Natural killer cell (primary cell): ENCODE data around the gene SLC12A8. TPM values are rescaled to one million over a fixed set of nuclear protein-coding genes. Genes with fewer than 3 reads are reported as not detected.
A peak's percentile ranks its signal among the peaks of the same experiment; 100 is the strongest.

Experiments
- ATAC-seq, 3 donors: fragments of 150-1000 bp in 2 of 3; fragments of 200-7000 bp in 1 of 3; cut with Tn5 transposase; 1 replicate in 1 of 3; 2 replicates in 2 of 3; pipeline ENCODE4 v1.10.0; 2021; ENCODE audit warnings: mild to moderate bottlenecking in 2 of 3, moderate library complexity in 2 of 3
- DNase-seq, 2 donors: peaks; one replicate each; pipeline versions ENCODE4 v3.0.0 to v3.0.0-alpha.2; 2013 to 2021; ENCODE audit warnings: mixed read lengths in 1 of 2
- H3K27ac ChIP-seq: one replicate; pipeline ENCODE4 v1.5.1; 2013; ENCODE audit warnings: mild to moderate bottlenecking, low read length
- H3K27me3 ChIP-seq: one replicate; pipeline ENCODE4 v1.6.1; 2013; ENCODE audit warnings: low read length; ENCODE audit not compliant: control insufficient read depth, insufficient read depth
- H3K36me3 ChIP-seq: one replicate; pipeline ENCODE4 v1.6.1; 2013; ENCODE audit warnings: low read length; ENCODE audit not compliant: control insufficient read depth, insufficient read depth
- H3K4me1 ChIP-seq: one replicate; pipeline ENCODE4 v1.6.1; 2013; ENCODE audit warnings: low read length; ENCODE audit not compliant: control insufficient read depth, insufficient read depth
- H3K4me3 ChIP-seq: one replicate; pipeline ENCODE4 v1.5.1; 2013; ENCODE audit warnings: low read length
- H3K9me3 ChIP-seq: one replicate; pipeline ENCODE4 v1.6.1; 2013; ENCODE audit warnings: low read length; ENCODE audit not compliant: control insufficient read depth, insufficient read depth
- H3K27ac Mint-ChIP-seq, 2 donors: one replicate each; pipeline ENCODE4 v1.8.0; 2022; ENCODE audit warnings: mild to moderate bottlenecking in 2 of 2, mixed read lengths in 2 of 2, moderate library complexity in 1 of 2
- H3K27me3 Mint-ChIP-seq, 2 donors: one replicate each; pipeline ENCODE4 v1.8.0; 2022; ENCODE audit warnings: low read depth in 2 of 2, mixed read lengths in 2 of 2
- H3K36me3 Mint-ChIP-seq: one replicate; pipeline ENCODE4 v1.8.0; 2022; ENCODE audit warnings: mixed read lengths
- H3K4me1 Mint-ChIP-seq, 2 donors: one replicate each; pipeline ENCODE4 v1.8.0; 2022; ENCODE audit warnings: mixed read lengths in 2 of 2
- H3K4me3 Mint-ChIP-seq: one replicate; pipeline ENCODE4 v1.8.0; 2022; ENCODE audit warnings: mild to moderate bottlenecking, moderate library complexity, mixed read lengths
- H3K9me3 Mint-ChIP-seq, 2 donors: one replicate each; pipeline ENCODE4 v1.8.0; 2022; ENCODE audit warnings: mixed read lengths in 2 of 2
- CTCF ChIP-seq: fragments of 200-600 bp; IDR thresholded peaks from one replicate; pipeline ENCODE4 v1.8.0; 2022; ENCODE audit warnings: antibody characterized with exemption
- WGBS: methylation state at CpG from one replicate; pipeline ENCODE4 v1.1.7; 2013; ENCODE audit warnings: missing lambda C conversion rate; ENCODE audit not compliant: insufficient coverage; 5-methylcytosine and 5-hydroxymethylcytosine counted together
- intact Hi-C: fragments of 100-400 bp; cut with micrococcal nuclease; formaldehyde crosslinking; loops from one replicate; pipeline ENCODE4 v1.14.2; 2022
- total RNA-seq, 4 donors: library from RNA; stranded (reverse); fragments of 120-200 nt in 1 of 4; gene quantifications; one replicate each; pipeline versions ENCODE4 v1.2.3 to v1.2.4, GENCODE V29; 2013 to 2022

The SLC12A8 gene
- total RNA-seq, 3 donors from 2014 or later (not counting 1 experiment from before 2014, with no cell fraction given), result 0.25 to 1.4 (median 0.61) TPM

- DNase-seq (no peak), ATAC-seq (no peak)
- intact Hi-C loops, result loop anchor here (5.0 kb wide), 1 partner anchor 36 kb away; no protein-coding TSS in a partner anchor
- H3K9me3 Mint-ChIP-seq, result no peaks in the 10 kb centered on the region
- peak overlapping the region; percentile 33 to 80 for H3K27ac Mint-ChIP-seq
- H3K36me3 Mint-ChIP-seq, result no peaks in the 10 kb centered on the region
- Histone ChIP-seq H3K27me3 (no peaks in the 10 kb centered on the region), H3K4me3 (no peak overlapping the region), H3K9me3 (no peaks in the 10 kb centered on the region), H3K4me1 (peaks cover 64% of the 10 kb centered on the region), H3K27ac (no peak overlapping the region), H3K36me3 (no peaks in the 10 kb centered on the region)
- no peak for TF ChIP-seq CTCF
- H3K4me1 Mint-ChIP-seq, result peaks cover 58 to 71% of the 10 kb centered on the region in 2 donors
- 75% methylated on average over 6 of the region's 6 CpGs for WGBS
- H3K4me3 Mint-ChIP-seq, result peak overlapping the region; percentile 3
- H3K27me3 Mint-ChIP-seq, result no peaks in the 10 kb centered on the region
Measured at GRCh38 chr3:125116311-125117080, 96.1 kb downstream of the SLC12A8 start.

- Mint-ChIP-seq H3K4me1 (peaks cover 55 to 68% of the 10 kb centered on the region in 2 donors), H3K27me3 (no peaks in the 10 kb centered on the region), H3K36me3 (no peaks in the 10 kb centered on the region), H3K9me3 (no peaks in the 10 kb centered on the region), H3K4me3 (peak overlapping the region; percentile 80), H3K27ac (peak overlapping the region; percentile 33 to 80)
- no peaks in the 10 kb centered on the region for H3K27me3 ChIP-seq
- H3K36me3 ChIP-seq, result no peaks in the 10 kb centered on the region
- ATAC-seq, result peak; percentile 11 to 36 (median 33)
- intact Hi-C loops, result loop anchor here (5.0 kb wide), 1 partner anchor 37 kb away; no protein-coding TSS in a partner anchor
- no peak for DNase-seq
- H3K4me3 ChIP-seq, result no peak overlapping the region
- TF ChIP-seq CTCF, result no peak
- peak overlapping the region; percentile 6 for H3K27ac ChIP-seq
- H3K9me3 ChIP-seq, result no peaks in the 10 kb centered on the region
- peaks cover 62% of the 10 kb centered on the region for H3K4me1 ChIP-seq
- WGBS, result 34% methylated on average over 9 of the region's 9 CpGs
Measured at GRCh38 chr3:125115640-125116039, 96.9 kb downstream of the SLC12A8 start.

- Mint-ChIP-seq H3K9me3 (no peaks in the 10 kb centered on the region), H3K27ac (peak overlapping the region in 1 of 2 donors; percentile 4), H3K4me3 (no peak overlapping the region), H3K4me1 (peaks cover 50 to 63% of the 10 kb centered on the region in 2 donors), H3K36me3 (no peaks in the 10 kb centered on the region), H3K27me3 (no peaks in the 10 kb centered on the region)
- H3K27me3 ChIP-seq, result no peaks in the 10 kb centered on the region
- no peaks in the 10 kb centered on the region for H3K9me3 ChIP-seq
- no peak for DNase-seq
- H3K4me3 ChIP-seq, result no peak overlapping the region
- intact Hi-C loops, result no loop called here
- WGBS, result 86% methylated on average over 1 of the region's 1 CpG
- H3K36me3 ChIP-seq, result no peaks in the 10 kb centered on the region
- no peak for ATAC-seq
- H3K27ac ChIP-seq, result no peak overlapping the region
- peaks cover 55% of the 10 kb centered on the region for H3K4me1 ChIP-seq
- no peak for TF ChIP-seq CTCF
Measured at GRCh38 chr3:125112981-125113380, 99.6 kb downstream of the SLC12A8 start.
